ENCODE results near the gene IFRD2. TPM values are rescaled to one million over a fixed set of nuclear protein-coding genes. Genes with fewer than 3 reads are reported as not detected.
"Not testable (repeated sequence)": the region's sequence is repeated elsewhere in the genome, so short reads cannot be mapped to it uniquely, and the experiment has no call there.

Gene IFRD2
- total RNA-seq, 4 donors from 2014 or later = 42.0 to 129 (median 56.2) TPM

DNA sequence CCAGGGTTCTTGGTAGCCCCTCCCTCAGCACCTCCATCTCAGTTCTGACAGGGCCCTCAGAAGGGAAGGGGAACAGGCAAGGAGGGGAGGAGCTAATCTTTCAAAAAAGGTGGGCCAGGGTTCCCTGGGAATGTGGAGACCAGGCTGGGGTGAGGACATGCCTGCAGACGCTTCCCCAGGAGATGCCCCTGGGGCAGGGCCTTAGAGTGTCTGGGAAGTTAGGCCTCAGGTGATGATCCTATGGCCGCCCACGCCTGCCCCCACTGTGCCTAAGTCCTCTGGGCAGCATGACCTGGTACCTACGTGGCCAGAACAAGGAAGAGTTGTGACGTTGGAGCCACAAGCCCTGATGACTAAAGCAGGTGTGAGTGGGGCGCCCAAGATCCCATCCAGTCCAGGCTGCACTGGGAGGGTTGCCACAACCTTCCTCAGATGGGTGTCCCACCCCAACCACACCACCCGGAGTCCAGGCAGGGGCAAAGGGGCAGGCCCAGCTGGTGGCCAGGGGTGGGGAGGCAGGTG, 27.2 kb downstream of the IFRD2 start:
- Histone ChIP-seq H3K4me3 (peak overlapping the region in 1 of 4 donors; percentile 17), H3K27ac (peak overlapping the region; percentile 85 to 98 (median 97)), H3K36me3 (no peaks in the 10 kb centered on the region), H3K9me3 (no peaks in the 10 kb centered on the region), H3K27me3 (no peaks in the 10 kb centered on the region), H3K4me1 (peaks cover 0 to 98% (median 71%) of the 10 kb centered on the region in 4 donors)
- TF ChIP-seq POLR2A (IDR thresholded peaks at IDR 0.05) (peak in 1 of 2 donors; percentile 40), EP300 (IDR thresholded peaks at IDR 0.05) (peak in 1 of 2 donors; percentile 13)
- TF ChIP-seq, protein P1, sequence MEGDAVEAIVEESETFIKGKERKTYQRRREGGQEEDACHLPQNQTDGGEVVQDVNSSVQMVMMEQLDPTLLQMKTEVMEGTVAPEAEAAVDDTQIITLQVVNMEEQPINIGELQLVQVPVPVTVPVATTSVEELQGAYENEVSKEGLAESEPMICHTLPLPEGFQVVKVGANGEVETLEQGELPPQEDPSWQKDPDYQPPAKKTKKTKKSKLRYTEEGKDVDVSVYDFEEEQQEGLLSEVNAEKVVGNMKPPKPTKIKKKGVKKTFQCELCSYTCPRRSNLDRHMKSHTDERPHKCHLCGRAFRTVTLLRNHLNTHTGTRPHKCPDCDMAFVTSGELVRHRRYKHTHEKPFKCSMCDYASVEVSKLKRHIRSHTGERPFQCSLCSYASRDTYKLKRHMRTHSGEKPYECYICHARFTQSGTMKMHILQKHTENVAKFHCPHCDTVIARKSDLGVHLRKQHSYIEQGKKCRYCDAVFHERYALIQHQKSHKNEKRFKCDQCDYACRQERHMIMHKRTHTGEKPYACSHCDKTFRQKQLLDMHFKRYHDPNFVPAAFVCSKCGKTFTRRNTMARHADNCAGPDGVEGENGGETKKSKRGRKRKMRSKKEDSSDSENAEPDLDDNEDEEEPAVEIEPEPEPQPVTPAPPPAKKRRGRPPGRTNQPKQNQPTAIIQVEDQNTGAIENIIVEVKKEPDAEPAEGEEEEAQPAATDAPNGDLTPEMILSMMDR (IDR thresholded peaks at IDR 0.05) = no peak
- 36 to 42% methylated on average over 7 of the region's 7 CpGs for WGBS, 2 donors
- DNase-seq (ENCODE audit: low spot score in 2 of 2) = no peak

DNA sequence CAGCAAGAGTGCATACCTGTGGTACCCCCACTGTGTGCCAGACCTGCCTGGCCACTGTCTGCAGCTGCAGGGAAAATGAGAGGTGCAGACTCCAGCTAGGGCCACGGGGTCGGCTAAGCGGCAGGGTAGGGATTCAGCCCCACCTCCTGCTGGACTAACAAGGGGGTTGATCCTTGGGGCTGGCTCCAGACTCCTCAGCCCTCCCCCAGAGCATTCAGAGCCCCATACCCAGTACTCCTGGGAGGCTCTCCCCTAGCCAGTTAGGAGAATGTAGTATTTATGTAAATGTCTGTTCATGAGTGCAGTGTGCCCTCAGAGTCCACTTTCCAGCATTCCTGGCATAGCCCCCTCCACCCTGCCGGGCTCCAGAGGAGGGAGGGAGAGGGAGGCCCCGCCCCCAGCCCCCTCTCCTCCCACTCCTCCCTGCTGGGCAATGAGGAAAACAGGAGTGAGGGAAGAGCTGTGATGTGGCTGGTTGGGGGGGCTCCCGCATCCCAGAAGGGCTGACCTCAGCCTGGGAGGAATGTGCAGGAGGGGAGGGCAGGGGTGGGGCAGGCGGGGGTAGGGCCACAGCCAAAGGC, 27.8 kb downstream of the IFRD2 start:
- peak overlapping the region in 1 of 4 donors; percentile 17 for H3K4me3 ChIP-seq
- peak; percentile 54 for DNase-seq (ENCODE audit: low spot score in 2 of 2)
- H3K4me1 ChIP-seq = peaks cover 0 to 97% (median 73%) of the 10 kb centered on the region in 4 donors
- no peaks in the 10 kb centered on the region for H3K36me3 ChIP-seq
- H3K9me3 ChIP-seq = no peaks in the 10 kb centered on the region
- H3K27me3 ChIP-seq = no peaks in the 10 kb centered on the region
- TF ChIP-seq POLR2A (IDR thresholded peaks at IDR 0.05) (no peak), EP300 (IDR thresholded peaks at IDR 0.05) (peak; percentile 38 to 86)
- TF ChIP-seq, protein P1 (IDR thresholded peaks at IDR 0.05) = peak in 1 of 5 experiments; percentile 33
- 12 to 29% methylated on average over 5 to 7 of the region's 7 CpGs for WGBS, 2 donors
- peak overlapping the region; percentile 85 to 98 (median 97) for H3K27ac ChIP-seq

DNA sequence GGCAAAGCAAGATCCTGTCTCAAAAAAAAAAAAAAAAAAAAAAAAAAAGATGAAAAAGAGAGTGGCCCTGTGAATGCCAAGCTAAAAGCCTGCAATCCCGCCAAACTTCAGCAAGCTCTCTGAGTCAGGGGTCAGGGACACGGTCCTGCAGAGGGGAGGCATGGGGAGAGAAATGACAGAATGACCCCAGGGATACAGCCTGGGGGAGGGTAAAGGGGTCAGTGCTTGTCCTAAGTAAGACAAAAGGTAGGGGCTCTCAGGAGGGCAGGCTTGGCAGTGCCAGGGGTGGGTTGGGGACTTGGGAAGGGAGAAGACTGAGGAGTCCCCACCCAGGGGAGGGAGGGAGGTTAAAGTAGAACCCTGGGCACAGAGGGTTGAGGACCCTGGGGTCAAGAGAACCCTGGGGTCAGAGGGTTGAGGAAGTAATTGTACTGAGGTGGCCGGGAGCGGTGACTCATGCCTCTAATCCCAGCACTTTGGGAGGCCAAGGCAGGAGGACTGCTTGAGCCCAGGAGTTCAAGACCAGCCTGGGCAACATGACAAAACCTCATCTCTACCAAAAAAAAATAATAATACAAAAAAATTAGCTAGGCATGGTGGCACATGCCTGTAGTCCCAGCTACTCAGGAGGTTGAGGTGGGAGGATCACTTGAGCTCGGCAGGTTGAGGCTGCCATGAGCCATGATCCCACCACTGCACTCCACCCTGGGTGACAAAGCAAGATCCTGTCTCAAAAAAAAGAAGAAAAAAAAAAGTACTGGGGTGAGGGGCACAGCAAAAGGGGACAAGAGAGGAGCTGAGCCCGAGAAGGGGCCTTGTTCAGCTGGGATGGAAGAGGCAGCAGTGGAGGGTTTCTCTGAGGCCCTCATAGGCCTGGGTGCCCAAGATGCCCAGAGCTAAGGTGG, 28.5 kb downstream of the IFRD2 start:
- DNase-seq (ENCODE audit: low spot score in 2 of 2) = no peak
- Histone ChIP-seq H3K4me3 (peak overlapping the region in 1 of 4 donors; percentile 3), H3K27ac (peak overlapping the region; percentile 85 to 98 (median 97)), H3K4me1 (peaks cover 0 to 97% (median 75%) of the 10 kb centered on the region in 4 donors), H3K27me3 (no peaks in the 10 kb centered on the region), H3K9me3 (no peaks in the 10 kb centered on the region), H3K36me3 (no peaks in the 10 kb centered on the region)
- TF ChIP-seq EP300 (IDR thresholded peaks at IDR 0.05) = peak in 1 of 2 donors; percentile 31
- no peak for TF ChIP-seq POLR2A (IDR thresholded peaks at IDR 0.05)
- WGBS, 2 donors = 29 to 36% methylated on average over 6 of the region's 6 CpGs

DNA sequence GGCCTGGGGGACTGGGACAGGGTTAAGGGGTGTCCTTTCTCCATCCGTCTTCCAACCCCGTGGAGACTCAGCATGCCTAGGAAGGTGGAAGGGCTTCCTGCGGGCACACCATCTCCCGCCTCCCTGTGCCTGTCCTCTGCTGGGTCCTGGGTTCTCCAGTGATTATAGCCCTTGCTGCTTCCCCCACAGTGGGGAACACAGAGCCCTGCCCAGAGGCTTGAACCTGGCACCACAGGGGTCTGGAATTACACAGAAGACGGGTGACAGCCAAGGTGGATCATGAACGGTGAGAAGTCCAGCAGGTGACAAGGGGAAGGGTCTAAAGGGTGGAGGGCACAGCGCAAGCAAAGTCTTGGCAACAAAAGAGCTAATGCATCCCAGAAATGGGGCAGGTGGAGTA, 29.5 kb downstream of the IFRD2 start:
- Histone ChIP-seq H3K27me3 (no peaks in the 10 kb centered on the region), H3K9me3 (no peaks in the 10 kb centered on the region), H3K4me1 (peaks cover 0 to 97% (median 79%) of the 10 kb centered on the region in 4 donors), H3K4me3 (no peak overlapping the region), H3K27ac (peak overlapping the region; percentile 85 to 98 (median 97)), H3K36me3 (peaks cover 0 to 8% (median 0%) of the 10 kb centered on the region in 3 donors)
- DNase-seq (ENCODE audit: low spot score in 2 of 2) = no peak
- 65 to 67% methylated on average over 7 of the region's 7 CpGs for WGBS, 2 donors
- TF ChIP-seq EP300 (IDR thresholded peaks at IDR 0.05) = no peak

DNA sequence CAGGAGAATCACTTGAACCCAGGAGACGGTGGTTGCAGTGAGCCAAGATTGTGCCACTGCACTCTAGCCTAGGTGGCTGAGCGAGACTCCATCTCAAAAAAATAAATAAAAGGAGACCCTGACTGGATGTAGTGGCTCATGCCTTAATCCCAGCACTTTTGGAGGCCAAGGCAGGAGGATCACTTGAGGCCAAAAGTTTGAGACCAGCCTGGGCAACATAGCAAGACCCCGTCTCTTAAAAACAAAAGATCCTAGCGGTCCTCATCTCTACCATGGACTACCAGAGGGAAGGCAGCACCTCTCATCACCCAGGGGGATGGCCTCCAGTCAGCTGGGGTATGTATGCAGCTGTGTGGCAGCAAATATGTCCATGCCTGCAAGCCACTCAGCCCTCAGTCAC, 30.0 kb downstream of the IFRD2 start:
- H3K9me3 ChIP-seq; H3K4me3 ChIP-seq; H3K27me3 ChIP-seq; DNase-seq (ENCODE audit: low spot score in 2 of 2): not testable (repeated sequence)
- 94 to 96% methylated on average over 4 of the region's 4 CpGs for WGBS, 2 donors
- Histone ChIP-seq H3K4me1 (peaks cover 0 to 97% (median 79%) of the 10 kb centered on the region in 4 donors), H3K36me3 (peaks cover 0 to 14% (median 5%) of the 10 kb centered on the region in 3 donors), H3K27ac (peak overlapping the region; percentile 91 to 98 (median 97))

DNA sequence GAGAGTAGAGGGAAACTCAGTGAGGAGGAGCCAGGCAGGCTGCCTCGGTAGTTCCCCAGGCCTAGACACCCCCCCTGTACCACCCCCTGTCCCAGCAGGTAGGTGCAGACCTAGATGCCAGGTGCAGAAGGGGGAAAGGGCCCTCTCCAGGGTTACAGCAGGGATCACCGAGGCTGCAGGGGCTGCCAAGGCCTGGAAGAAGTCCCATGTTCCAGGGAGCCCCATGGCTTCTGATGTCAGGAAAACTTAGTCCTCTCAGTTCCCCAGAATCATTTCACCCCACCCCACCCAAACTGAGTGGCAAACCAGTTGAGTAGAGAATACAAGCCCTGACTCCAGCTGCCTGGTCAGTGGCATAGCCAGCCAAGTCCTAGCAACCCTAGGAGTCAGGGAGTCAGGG, 30.7 kb downstream of the IFRD2 start:
- Histone ChIP-seq H3K4me3 (peak overlapping the region in 1 of 4 donors; percentile 60), H3K27me3 (no peaks in the 10 kb centered on the region), H3K4me1 (peaks cover 0 to 97% (median 74%) of the 10 kb centered on the region in 4 donors), H3K36me3 (peaks cover 0 to 21% (median 12%) of the 10 kb centered on the region in 3 donors), H3K27ac (peak overlapping the region; percentile 91 to 98 (median 97)), H3K9me3 (no peaks in the 10 kb centered on the region)
- TF ChIP-seq, protein P1 (IDR thresholded peaks at IDR 0.05) = no peak
- TF ChIP-seq POLR2A (IDR thresholded peaks at IDR 0.05) = no peak
- TF ChIP-seq EP300 (IDR thresholded peaks at IDR 0.05) = no peak
- DNase-seq (ENCODE audit: low spot score in 2 of 2) = no peak
- 10 to 39% methylated on average over 2 of the region's 2 CpGs for WGBS, 2 donors
